NCI-H2081 treated with DMSO at 0.1 percent for 48 hours (cell line): Measurements from ENCODE around the gene ERVMER34-1.

ENCODE experiments used
- DNase-seq: peaks from one replicate; lab custom pipeline; 2025; lab: John Stamatoyannopoulos, UW

Gene ERVMER34-1

GRCh38 chr4:52718123-52718522, 33.1 kb downstream of the ERVMER34-1 start:
- DNase-seq = no peak

- DNase-seq = no peak
These were observed 34.7 kb downstream of the ERVMER34-1 start for GRCh38 chr4:52716364-52717151.

GRCh38 chr4:52715914-52716313, 35.3 kb downstream of the ERVMER34-1 start:
- DNase-seq = no peak

- DNase-seq = no peak
These were observed 35.8 kb downstream of the ERVMER34-1 start for GRCh38 chr4:52715255-52715897.

GRCh38 chr4:52714597-52715254, 36.5 kb downstream of the ERVMER34-1 start:
- DNase-seq = no peak

- no peak for DNase-seq
These were observed 37.7 kb downstream of the ERVMER34-1 start for GRCh38 chr4:52713456-52713937.

GRCh38 chr4:52712251-52713130, 38.7 kb downstream of the ERVMER34-1 start:
- DNase-seq = peak; percentile 80

GRCh38 chr4:52711834-52712250, 39.4 kb downstream of the ERVMER34-1 start:
- DNase-seq = no peak

GRCh38 chr4:52711272-52711671, 40.0 kb downstream of the ERVMER34-1 start:
- no peak for DNase-seq

- no peak for DNase-seq
These were observed 42.1 kb downstream of the ERVMER34-1 start for GRCh38 chr4:52709155-52709554.

GRCh38 chr4:52704661-52705060, 46.6 kb downstream of the ERVMER34-1 start:
- DNase-seq = no peak

GRCh38 chr4:52704133-52704532, 47.1 kb downstream of the ERVMER34-1 start:
- DNase-seq = no peak

GRCh38 chr4:52701207-52701606, 50.0 kb downstream of the ERVMER34-1 start:
- DNase-seq = no peak

GRCh38 chr4:52694936-52695335, 56.3 kb downstream of the ERVMER34-1 start:
- no peak for DNase-seq

GRCh38 chr4:52693492-52693891, 57.7 kb downstream of the ERVMER34-1 start:
- no peak for DNase-seq
